ENCODE measurements around the gene SYNDIG1.
"Not testable (repeated sequence)": the region's sequence is repeated elsewhere in the genome, so short reads cannot be mapped to it uniquely, and the experiment has no call there.

The SYNDIG1 gene

DNA sequence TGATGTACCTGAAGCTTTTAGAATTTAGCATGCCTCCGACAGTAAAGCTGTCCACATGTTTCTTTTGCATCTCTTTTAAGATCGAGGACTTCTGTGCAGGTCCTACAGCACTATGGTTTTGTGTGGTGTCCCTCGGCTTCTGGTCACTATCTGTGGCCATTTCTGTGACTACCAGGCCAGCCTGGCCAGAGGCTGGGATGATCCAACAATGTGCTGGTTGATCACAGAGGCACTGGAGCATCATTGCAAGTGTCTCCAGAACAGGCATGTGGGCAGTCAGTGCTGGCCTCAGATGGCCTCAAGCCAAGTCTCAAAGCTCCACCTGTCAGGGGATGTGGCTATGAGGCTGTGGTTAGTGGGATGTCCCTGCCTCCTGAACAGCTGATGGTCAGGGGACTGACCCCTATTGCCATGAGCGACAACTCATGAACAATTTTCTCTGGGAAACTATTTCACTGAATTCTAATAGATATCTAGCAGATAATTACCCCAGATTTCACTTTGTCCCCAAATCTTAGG, 136.6 kb downstream of the SYNDIG1 start:
- DNase-seq (ENCODE audit: extremely low read depth in 1 of 2, low read depth in 1 of 2): no peak

- DNase-seq (ENCODE audit: extremely low read depth in 1 of 2, low read depth in 1 of 2): no peak
These were observed 138.0 kb downstream of the SYNDIG1 start for GRCh38 chr20:24607402-24607801.

- no peak for DNase-seq (ENCODE audit: extremely low read depth in 1 of 2, low read depth in 1 of 2)
These were observed 139.7 kb downstream of the SYNDIG1 start for GRCh38 chr20:24608926-24609667.

DNA sequence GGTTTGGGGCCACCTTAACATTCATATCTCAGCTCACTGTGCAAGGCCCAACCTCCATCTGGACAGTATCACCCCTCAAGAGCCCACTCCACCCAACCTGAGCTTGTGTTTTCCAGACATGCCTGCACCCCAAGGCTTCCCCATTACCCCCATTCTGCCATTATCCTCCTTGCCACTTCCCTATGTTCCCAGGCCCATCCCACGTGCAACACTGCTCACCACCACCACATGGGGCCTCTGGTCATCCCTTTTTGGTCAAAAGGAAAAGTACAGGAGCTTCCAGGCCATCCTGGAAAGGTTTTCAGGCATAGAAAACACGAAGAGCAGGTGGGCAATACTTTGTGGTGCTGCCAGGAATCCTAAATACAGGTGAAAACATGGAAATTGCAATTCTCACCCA, 140.3 kb downstream of the SYNDIG1 start:
- no peak for DNase-seq (ENCODE audit: extremely low read depth in 1 of 2, low read depth in 1 of 2)

- DNase-seq (ENCODE audit: extremely low read depth in 1 of 2, low read depth in 1 of 2): no peak
These were observed 141.1 kb downstream of the SYNDIG1 start for GRCh38 chr20:24610341-24611115.

GRCh38 chr20:24611360-24612140, 142.1 kb downstream of the SYNDIG1 start:
- DNase-seq (ENCODE audit: extremely low read depth in 1 of 2, low read depth in 1 of 2): no peak

DNA sequence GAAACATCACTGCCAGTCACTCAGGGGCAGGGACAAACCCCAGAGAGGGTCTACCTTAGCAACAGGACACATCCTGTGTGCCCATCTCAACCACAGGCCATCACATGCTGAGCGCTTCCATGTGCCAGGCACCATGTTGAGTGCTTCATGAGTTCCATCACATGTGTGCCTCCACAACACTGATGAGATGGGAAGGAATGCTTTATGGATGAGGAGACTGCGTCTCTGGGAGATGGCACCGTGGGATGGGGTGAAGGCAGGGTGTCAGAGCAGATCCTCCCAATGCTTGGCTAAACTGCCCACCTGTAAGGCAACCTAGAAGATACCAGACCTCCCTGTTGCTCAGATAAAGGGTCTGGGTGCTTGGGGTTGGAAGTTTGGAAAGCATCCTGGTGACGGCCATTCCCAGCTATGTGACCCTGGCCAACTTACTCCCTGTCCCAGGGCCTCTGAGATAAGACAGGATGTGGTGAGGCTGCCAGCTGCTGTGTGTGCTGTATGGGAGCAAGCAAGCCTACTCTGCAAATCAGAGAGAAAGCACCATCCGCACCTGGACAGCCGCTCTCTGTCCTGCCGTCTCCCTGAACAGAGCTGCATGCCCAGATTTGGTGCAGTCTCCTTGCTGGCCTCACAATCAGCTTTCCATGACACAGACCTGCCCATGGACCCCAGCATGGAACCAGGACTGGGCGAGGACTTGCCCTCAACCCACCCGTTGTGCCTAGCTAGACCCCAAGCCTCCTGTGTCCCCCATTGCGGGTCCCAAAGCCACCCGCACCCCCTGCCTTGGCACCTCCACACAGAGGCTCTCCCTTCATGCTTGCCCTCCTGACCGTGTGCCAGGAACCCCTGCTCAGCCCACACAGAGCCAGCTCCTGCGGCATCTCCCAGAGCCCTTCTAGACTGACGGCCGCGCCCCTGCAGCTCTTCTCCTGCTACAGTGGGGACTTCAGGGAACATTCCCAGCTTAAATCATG, 143.7 kb downstream of the SYNDIG1 start:
- no peak for DNase-seq (ENCODE audit: extremely low read depth in 1 of 2, low read depth in 1 of 2)

- DNase-seq (ENCODE audit: extremely low read depth in 1 of 2, low read depth in 1 of 2): no peak
These were observed 144.9 kb downstream of the SYNDIG1 start for GRCh38 chr20:24614341-24614740.

DNA sequence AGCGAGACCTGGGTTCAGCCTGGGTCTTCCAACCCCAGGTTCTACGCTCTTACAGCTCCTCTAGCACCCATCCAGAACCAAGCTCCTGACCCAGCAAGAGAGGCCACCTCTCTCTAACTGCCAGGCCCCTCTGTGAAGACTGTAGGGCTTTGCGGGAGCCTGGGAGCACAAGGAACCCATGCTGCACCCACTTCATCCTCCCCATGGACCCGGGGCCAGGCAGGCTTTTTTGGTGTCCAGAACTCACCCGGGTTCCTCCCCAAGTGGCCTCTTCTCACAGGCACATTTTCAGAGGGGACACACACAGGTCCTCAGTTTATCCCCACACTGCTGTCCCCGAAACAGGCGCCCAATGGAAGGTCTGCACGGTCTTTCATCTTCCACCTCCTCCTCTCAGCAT, 145.9 kb downstream of the SYNDIG1 start:
- DNase-seq (ENCODE audit: extremely low read depth in 1 of 2, low read depth in 1 of 2): no peak

GRCh38 chr20:24616258-24617079, 147.0 kb downstream of the SYNDIG1 start:
- no peak for DNase-seq (ENCODE audit: extremely low read depth in 1 of 2, low read depth in 1 of 2)

- DNase-seq (ENCODE audit: extremely low read depth in 1 of 2, low read depth in 1 of 2): no peak
These were observed 147.6 kb downstream of the SYNDIG1 start for GRCh38 chr20:24617080-24617432.

GRCh38 chr20:24617757-24618450, 148.5 kb downstream of the SYNDIG1 start:
- DNase-seq (ENCODE audit: extremely low read depth in 1 of 2, low read depth in 1 of 2): no peak

GRCh38 chr20:24618739-24619138, 149.3 kb downstream of the SYNDIG1 start:
- no peak for DNase-seq (ENCODE audit: extremely low read depth in 1 of 2, low read depth in 1 of 2)

GRCh38 chr20:24619212-24619611, 149.8 kb downstream of the SYNDIG1 start:
- DNase-seq (ENCODE audit: extremely low read depth in 1 of 2, low read depth in 1 of 2): no peak

- DNase-seq (ENCODE audit: extremely low read depth in 1 of 2, low read depth in 1 of 2): no peak
These were observed 151.6 kb downstream of the SYNDIG1 start for GRCh38 chr20:24620937-24621519.

DNA sequence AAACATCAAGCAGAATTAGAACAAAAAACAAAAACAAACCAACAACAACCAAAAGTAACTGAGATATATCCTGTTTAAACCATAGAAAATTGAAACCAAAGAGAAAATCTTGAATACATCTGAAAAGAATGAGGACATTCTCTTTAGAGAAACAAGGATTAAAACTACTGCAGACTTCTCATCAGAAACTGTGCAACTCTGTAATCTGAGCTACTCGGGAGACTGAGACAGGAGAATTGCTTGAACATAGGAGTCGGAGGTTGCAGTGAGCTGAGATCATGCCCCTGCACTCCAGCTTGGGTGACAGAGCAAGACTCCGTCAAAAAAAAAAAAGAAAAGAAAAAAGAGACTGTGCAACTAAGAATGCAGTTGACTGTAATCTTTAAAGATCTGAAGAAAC, 153.4 kb downstream of the SYNDIG1 start:
- no peak for DNase-seq (ENCODE audit: extremely low read depth in 1 of 2, low read depth in 1 of 2)

DNA sequence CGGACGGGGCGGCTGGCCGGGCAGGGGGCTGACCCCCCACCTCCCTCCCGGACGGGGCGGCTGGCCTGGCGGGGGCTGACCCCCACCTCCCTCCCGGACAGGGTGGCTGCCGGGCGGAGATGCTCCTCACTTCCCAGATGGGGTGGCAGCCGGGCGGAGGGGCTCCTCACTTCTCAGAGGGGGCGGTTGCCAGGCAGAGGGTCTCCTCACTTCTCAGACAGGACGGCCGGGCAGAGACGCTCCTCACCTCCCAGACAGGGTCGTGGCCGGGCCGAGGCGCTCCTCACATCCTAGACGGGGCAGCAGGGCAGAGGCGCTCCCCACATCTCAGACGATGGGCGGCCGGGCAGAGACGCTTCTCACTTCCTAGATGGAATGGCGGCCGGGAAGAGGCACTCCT, 156.7 kb downstream of the SYNDIG1 start:
- not testable (repeated sequence) for DNase-seq (ENCODE audit: extremely low read depth in 1 of 2, low read depth in 1 of 2)

DNA sequence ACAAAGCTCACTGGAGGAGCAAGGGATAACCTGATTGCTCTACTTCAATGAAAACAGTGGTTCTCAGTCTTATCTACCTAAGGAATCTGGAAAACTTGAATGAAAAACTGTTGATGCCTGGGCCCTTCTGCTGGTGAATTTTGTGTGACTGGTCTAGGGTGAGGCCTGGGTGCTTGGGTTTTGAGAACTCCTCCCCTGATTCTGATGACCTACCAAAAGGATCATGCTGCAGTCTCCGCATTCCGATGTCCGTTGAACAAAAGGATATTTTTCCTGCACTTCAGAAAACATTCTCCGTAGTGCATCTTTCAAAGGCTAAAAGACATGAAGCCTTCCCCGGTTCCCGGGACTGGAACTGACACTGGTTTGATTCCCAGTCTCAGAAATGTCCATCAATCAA, 157.9 kb downstream of the SYNDIG1 start:
- no peak for DNase-seq (ENCODE audit: extremely low read depth in 1 of 2, low read depth in 1 of 2)
